ENCODE results near the gene VRK1. TPM values are rescaled to one million over a fixed set of nuclear protein-coding genes. Genes with fewer than 3 reads are reported as not detected.

VRK1 gene
- total and polyA plus RNA-seq, 10 of the 15 experiments (the other 5 are each of a cell fraction or from before 2014, with no cell fraction given): 50.9 to 137 (median 84.7) TPM

DNA sequence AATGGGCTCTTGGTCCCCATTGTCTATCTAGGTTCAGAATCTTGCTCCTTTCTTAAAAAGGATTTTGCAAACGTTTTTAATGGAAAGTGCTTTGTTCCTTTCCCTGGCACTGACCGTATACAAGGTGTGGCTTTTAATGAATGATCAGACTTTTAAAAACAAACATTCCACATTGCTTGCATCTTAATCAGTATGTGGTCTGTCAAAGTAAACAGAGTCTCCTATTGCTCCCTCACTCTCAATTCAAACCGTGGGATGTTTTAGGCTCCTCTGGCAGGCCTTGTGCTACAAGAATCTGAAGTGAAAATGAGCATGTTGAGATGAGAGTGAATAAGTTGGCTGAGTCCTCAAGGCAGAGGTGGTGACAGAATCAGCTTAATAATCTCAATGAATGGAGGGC is 107.0 kb downstream of the VRK1 start:
- FAIRE-seq: no peak
- no TSS peak for BruUV-seq (replicated peaks)
- intact Hi-C loops (cut with micrococcal nuclease; ENCODE audit: unreplicated experiment) (no loop called here), in situ Hi-C loops (cut with MboI) (no loop called here)
- Histone ChIP-seq H3K4me1 (ENCODE audit: control insufficient read depth, insufficient read depth, low read length) (peaks cover 19% of the 10 kb centered on the region), H3K4me3 (no peak overlapping the region), H3K79me2 (ENCODE audit: control insufficient read depth, insufficient read depth, low read length) (no peaks in the 10 kb centered on the region), H3K4me2 (ENCODE audit: control insufficient read depth, insufficient read depth) (no peak overlapping the region), H2AFZ (ENCODE audit: control insufficient read depth, low read depth, low read length) (no peak overlapping the region), H4K20me1 (ENCODE audit: control insufficient read depth, insufficient read depth) (no peaks in the 10 kb centered on the region), H3K36me3 (ENCODE audit: control insufficient read depth in 2 of 2, insufficient read depth in 2 of 2, low read length in 1 of 2) (no peaks in the 10 kb centered on the region), H3K27ac (ENCODE audit: control insufficient read depth, insufficient read depth) (no peak overlapping the region), H3K27me3 (replicated peaks in 1 of 2; ENCODE audit: control insufficient read depth in 2 of 2, insufficient read depth in 2 of 2, low read length in 1 of 2) (no peaks in the 10 kb centered on the region), H3K9me3 (replicated peaks; ENCODE audit: control insufficient read depth, insufficient read depth, low read length) (peaks cover under 1% of the 10 kb centered on the region; the same call in 2 of the 3 replicates), H3K9ac (ENCODE audit: control insufficient read depth, insufficient read depth, low read length) (no peak overlapping the region)
- no peak for ATAC-seq
- ChIA-PET POLR2A (no interaction called here), CTCF (no interaction called here), RAD21 (ENCODE audit: unreplicated experiment) (no interaction called here), SMC1A (ENCODE audit: uncharacterized antibody, unreplicated experiment) (no interaction called here)
- no peak for DNase-seq (ENCODE audit: low read depth, low spot score)
- TF ChIP-seq BRCA1 (IDR thresholded peaks at IDR 0.05; ENCODE audit: low read depth, low read length) (no peak), SUPT20H (IDR thresholded peaks at IDR 0.05; ENCODE audit: borderline replicate concordance, control insufficient read depth, low read depth, low read length) (no peak)
- TF ChIP-seq, protein P1, sequence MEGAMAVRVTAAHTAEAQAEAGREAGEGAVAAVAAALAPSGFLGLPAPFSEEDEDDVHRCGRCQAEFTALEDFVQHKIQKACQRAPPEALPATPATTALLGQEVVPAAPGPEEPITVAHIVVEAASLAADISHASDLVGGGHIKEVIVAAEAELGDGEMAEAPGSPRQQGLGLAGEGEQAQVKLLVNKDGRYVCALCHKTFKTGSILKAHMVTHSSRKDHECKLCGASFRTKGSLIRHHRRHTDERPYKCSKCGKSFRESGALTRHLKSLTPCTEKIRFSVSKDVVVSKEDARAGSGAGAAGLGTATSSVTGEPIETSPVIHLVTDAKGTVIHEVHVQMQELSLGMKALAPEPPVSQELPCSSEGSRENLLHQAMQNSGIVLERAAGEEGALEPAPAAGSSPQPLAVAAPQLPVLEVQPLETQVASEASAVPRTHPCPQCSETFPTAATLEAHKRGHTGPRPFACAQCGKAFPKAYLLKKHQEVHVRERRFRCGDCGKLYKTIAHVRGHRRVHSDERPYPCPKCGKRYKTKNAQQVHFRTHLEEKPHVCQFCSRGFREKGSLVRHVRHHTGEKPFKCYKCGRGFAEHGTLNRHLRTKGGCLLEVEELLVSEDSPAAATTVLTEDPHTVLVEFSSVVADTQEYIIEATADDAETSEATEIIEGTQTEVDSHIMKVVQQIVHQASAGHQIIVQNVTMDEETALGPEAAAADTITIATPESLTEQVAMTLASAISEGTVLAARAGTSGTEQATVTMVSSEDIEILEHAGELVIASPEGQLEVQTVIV (IDR thresholded peaks at IDR 0.05; ENCODE audit: borderline replicate concordance, partially characterized antibody): no peak
- 98% methylated on average over 3 of the region's 3 CpGs for WGBS (ENCODE audit: insufficient coverage, insufficient replicate concordance, low lambda C conversion rate, missing lambda C conversion rate)

DNA sequence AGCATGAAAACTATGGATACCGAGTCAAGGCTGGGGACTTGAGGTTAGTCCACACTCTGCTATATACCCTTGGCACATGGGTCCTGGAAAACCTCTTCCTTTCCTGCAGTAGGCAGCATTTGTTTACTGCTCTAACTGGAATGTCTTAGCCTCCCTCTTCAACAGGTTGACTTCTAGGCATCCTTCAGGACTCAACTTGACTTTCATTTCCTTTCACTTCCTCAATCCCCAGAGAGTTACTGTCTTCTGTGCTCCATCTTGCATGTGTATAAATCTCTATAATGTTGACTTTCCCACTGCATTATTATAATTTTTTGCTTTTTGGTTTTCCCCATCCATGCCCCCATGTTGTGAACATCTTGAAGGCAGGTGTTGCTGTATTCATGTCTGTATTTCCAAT is 107.9 kb downstream of the VRK1 start:
- TF ChIP-seq, protein P2, sequence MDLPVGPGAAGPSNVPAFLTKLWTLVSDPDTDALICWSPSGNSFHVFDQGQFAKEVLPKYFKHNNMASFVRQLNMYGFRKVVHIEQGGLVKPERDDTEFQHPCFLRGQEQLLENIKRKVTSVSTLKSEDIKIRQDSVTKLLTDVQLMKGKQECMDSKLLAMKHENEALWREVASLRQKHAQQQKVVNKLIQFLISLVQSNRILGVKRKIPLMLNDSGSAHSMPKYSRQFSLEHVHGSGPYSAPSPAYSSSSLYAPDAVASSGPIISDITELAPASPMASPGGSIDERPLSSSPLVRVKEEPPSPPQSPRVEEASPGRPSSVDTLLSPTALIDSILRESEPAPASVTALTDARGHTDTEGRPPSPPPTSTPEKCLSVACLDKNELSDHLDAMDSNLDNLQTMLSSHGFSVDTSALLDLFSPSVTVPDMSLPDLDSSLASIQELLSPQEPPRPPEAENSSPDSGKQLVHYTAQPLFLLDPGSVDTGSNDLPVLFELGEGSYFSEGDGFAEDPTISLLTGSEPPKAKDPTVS (IDR thresholded peaks at IDR 0.05; ENCODE audit: low read depth, low read length): no peak
- TF ChIP-seq, protein P3, sequence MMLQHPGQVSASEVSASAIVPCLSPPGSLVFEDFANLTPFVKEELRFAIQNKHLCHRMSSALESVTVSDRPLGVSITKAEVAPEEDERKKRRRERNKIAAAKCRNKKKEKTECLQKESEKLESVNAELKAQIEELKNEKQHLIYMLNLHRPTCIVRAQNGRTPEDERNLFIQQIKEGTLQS (IDR thresholded peaks at IDR 0.05; ENCODE audit: borderline replicate concordance, extremely low read depth, low read depth, low read length): no peak
- TF ChIP-seq, protein P4, sequence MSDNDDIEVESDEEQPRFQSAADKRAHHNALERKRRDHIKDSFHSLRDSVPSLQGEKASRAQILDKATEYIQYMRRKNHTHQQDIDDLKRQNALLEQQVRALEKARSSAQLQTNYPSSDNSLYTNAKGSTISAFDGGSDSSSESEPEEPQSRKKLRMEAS (IDR thresholded peaks at IDR 0.05; ENCODE audit: low read depth, low read length): no peak
- TF ChIP-seq FOS (IDR thresholded peaks at IDR 0.05; ENCODE audit: borderline replicate concordance, extremely low read depth, insufficient read length): no peak
- TF ChIP-seq YBX1 (IDR thresholded peaks at IDR 0.05): no peak
- no peak for TF ChIP-seq ZBED1 (IDR thresholded peaks at IDR 0.05; ENCODE audit: borderline replicate concordance)
- TF ChIP-seq RCOR1 (conservative IDR thresholded peaks at IDR 0.05; ENCODE audit: low read depth, low read length): no peak
- TF ChIP-seq RUNX3 (IDR thresholded peaks at IDR 0.05; ENCODE audit: low read length): no peak
- H3K9me3 ChIP-seq (replicated peaks; ENCODE audit: control insufficient read depth, insufficient read depth, low read length): peaks cover 6% of the 10 kb centered on the region
- no peaks in the 10 kb centered on the region for H3K27me3 ChIP-seq (replicated peaks in 1 of 2; ENCODE audit: control insufficient read depth in 2 of 2, insufficient read depth in 2 of 2, low read length in 1 of 2)
- H3K4me3 ChIP-seq: no peak overlapping the region
- RAD21 ChIA-PET (ENCODE audit: unreplicated experiment): no interaction called here
- no peaks in the 10 kb centered on the region for H4K20me1 ChIP-seq (ENCODE audit: control insufficient read depth, insufficient read depth)
- H2AFZ ChIP-seq (ENCODE audit: control insufficient read depth, low read depth, low read length): no peak overlapping the region
- ATAC-seq (no peak), DNase-seq (ENCODE audit: low read depth, low spot score) (no peak), FAIRE-seq (no peak)
- no peaks in the 10 kb centered on the region for H3K79me2 ChIP-seq (ENCODE audit: control insufficient read depth, insufficient read depth, low read length)
- in situ Hi-C loops (cut with MboI) (no loop called here), intact Hi-C loops (cut with micrococcal nuclease; ENCODE audit: unreplicated experiment) (no loop called here)
- WGBS (ENCODE audit: insufficient coverage, insufficient replicate concordance, low lambda C conversion rate, missing lambda C conversion rate): 95% methylated on average over 1 of the region's 1 CpG
- no peak overlapping the region for H3K27ac ChIP-seq (ENCODE audit: control insufficient read depth, insufficient read depth)
- H3K36me3 ChIP-seq (ENCODE audit: control insufficient read depth in 2 of 2, insufficient read depth in 2 of 2, low read length in 1 of 2): no peaks in the 10 kb centered on the region
- CTCF ChIA-PET: interaction anchor here (0.8 kb wide), 1 partner anchor 12 kb away, joined by 5 read pairs; no protein-coding TSS in a partner anchor
- SMC1A ChIA-PET (ENCODE audit: uncharacterized antibody, unreplicated experiment): no interaction called here
- H3K4me2 ChIP-seq (ENCODE audit: control insufficient read depth, insufficient read depth): no peak overlapping the region
- POLR2A ChIA-PET: no interaction called here
- peaks cover 19% of the 10 kb centered on the region for H3K4me1 ChIP-seq (ENCODE audit: control insufficient read depth, insufficient read depth, low read length)
- H3K9ac ChIP-seq (ENCODE audit: control insufficient read depth, insufficient read depth, low read length): no peak overlapping the region
- BruUV-seq (replicated peaks): no TSS peak

All from GM12878 (cell line).